Adrenal gland (tissue), 5 donors: ENCODE data around the gene AHI1.

Experiments
- POLR2A ChIP-seq, 2 donors: fragments of 450-650 bp; IDR thresholded peaks; one replicate each; pipeline ENCODE4 v1.6.1; 2017; ENCODE audit warnings: antibody characterized with exemption in 2 of 2, mild to moderate bottlenecking in 2 of 2, moderate library complexity in 1 of 2
- TF ChIP-seq, protein P1 (sequence below), 6 experiments: fragments of 450-650 bp in 4 of 6; fragments of 200-600 bp in 2 of 6; sonication (generic) in 1 of 6; IDR thresholded peaks; 1 replicate in 5 of 6; 2 replicates in 1 of 6; pipeline versions ENCODE4 v1.5.1 to v1.8.0; 2016 to 2021; ENCODE audit warnings: antibody characterized with exemption in 6 of 6, mild to moderate bottlenecking in 2 of 6, moderate library complexity in 1 of 6
- donor health status: DM: no; HTN: no; CAD: no.

DNA sequence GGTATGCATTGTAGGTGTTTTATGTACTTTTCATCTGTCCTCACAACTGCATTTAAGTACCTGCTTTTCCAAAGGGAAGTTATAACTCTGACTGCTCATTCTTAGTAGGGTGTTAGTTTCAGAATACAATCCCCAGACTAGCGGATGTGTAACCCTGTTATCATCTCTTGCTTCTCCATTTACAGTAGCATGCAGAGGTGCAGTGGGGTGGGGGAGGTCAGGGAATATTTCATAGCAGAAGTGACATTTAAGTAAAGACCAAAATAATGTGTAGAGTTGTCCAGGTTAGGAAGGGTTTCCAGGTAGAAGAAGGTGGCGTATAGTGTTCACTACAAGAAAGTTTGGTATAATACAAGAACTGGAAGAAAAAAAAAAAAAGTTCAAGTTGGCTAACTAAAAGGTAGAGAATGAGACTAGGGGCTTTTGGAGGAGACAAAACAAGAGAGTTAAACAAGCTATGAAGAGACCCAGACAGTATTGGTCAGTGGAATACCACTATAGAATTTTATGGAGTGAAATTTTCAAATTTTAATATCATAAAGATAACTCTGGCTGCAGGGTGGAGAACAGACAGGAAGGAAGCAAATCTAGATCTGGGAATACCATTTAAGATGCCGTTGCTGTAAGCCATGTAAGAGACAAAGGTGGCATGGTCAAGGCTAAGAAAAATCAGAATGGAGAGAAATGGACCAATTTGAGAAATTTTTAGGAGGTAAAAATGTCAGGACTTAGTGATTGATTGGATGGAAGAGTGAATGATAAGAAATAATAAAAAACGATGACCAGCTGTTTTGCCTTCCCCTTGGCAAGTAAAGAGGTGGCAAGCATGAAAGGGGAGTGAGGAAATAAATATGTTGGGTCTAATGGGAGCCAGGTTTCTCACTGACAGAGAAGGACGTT is 2.2 kb upstream of the AHI1 start:
- TF ChIP-seq, protein P1, sequence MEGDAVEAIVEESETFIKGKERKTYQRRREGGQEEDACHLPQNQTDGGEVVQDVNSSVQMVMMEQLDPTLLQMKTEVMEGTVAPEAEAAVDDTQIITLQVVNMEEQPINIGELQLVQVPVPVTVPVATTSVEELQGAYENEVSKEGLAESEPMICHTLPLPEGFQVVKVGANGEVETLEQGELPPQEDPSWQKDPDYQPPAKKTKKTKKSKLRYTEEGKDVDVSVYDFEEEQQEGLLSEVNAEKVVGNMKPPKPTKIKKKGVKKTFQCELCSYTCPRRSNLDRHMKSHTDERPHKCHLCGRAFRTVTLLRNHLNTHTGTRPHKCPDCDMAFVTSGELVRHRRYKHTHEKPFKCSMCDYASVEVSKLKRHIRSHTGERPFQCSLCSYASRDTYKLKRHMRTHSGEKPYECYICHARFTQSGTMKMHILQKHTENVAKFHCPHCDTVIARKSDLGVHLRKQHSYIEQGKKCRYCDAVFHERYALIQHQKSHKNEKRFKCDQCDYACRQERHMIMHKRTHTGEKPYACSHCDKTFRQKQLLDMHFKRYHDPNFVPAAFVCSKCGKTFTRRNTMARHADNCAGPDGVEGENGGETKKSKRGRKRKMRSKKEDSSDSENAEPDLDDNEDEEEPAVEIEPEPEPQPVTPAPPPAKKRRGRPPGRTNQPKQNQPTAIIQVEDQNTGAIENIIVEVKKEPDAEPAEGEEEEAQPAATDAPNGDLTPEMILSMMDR (IDR thresholded peaks at IDR 0.05), result no peak
- TF ChIP-seq POLR2A (IDR thresholded peaks at IDR 0.05), result no peak
